GM18868 (cell line): ENCODE results near the gene RBP7.
"Not testable (repeated sequence)": the region's sequence is repeated elsewhere in the genome, so short reads cannot be mapped to it uniquely, and the experiment has no call there.

ENCODE experiments used
- ATAC-seq: cut with Tn5 transposase; IDR thresholded peaks from one replicate; pipeline ENCODE4 v1.9.1; 2021; ENCODE audit warnings: mild to moderate bottlenecking, moderate library complexity; ENCODE audit not compliant: unreplicated experiment

Gene RBP7

GRCh38 chr1:10028956-10029500, 32.0 kb downstream of the RBP7 start:
- not testable (repeated sequence) for ATAC-seq

- ATAC-seq: no peak
Observed at GRCh38 chr1:10031461-10031860, 34.4 kb downstream of the RBP7 start.

- peak; percentile 95 for ATAC-seq
Observed at GRCh38 chr1:10032590-10033358, 35.7 kb downstream of the RBP7 start, which contains the start of gene UBE4B. TSS of gene UBE4B (plus strand) at chr1:10032958. CDS start at chr1:10033671, 713 bp downstream.

GRCh38 chr1:10033359-10033845, 36.4 kb downstream of the RBP7 start:
- peak; percentile 6 for ATAC-seq

- ATAC-seq: no peak
Observed at GRCh38 chr1:10042746-10043145, 45.7 kb downstream of the RBP7 start.

GRCh38 chr1:10045480-10046355, 48.7 kb downstream of the RBP7 start:
- no peak for ATAC-seq

GRCh38 chr1:10046356-10047085, 49.5 kb downstream of the RBP7 start:
- ATAC-seq: no peak

- no peak for ATAC-seq
Observed at GRCh38 chr1:10048601-10049000, 51.6 kb downstream of the RBP7 start.

GRCh38 chr1:10050611-10051010, 53.6 kb downstream of the RBP7 start:
- no peak for ATAC-seq

GRCh38 chr1:10051656-10052055, 54.6 kb downstream of the RBP7 start:
- ATAC-seq: no peak

- no peak for ATAC-seq
Observed at GRCh38 chr1:10052347-10052746, 55.3 kb downstream of the RBP7 start.

GRCh38 chr1:10054465-10054864, 57.4 kb downstream of the RBP7 start:
- ATAC-seq: no peak

GRCh38 chr1:10056599-10056987, 59.6 kb downstream of the RBP7 start:
- no peak for ATAC-seq

- ATAC-seq: no peak
Observed at GRCh38 chr1:10057343-10057742, 60.3 kb downstream of the RBP7 start.

- ATAC-seq: no peak
Observed at GRCh38 chr1:10057796-10058195, 60.8 kb downstream of the RBP7 start.

GRCh38 chr1:10059342-10059718, 62.3 kb downstream of the RBP7 start:
- ATAC-seq: no peak

- no peak for ATAC-seq
Observed at GRCh38 chr1:10060311-10061100, 63.5 kb downstream of the RBP7 start.

GRCh38 chr1:10061276-10061675, 64.2 kb downstream of the RBP7 start:
- ATAC-seq: no peak

- no peak for ATAC-seq
Observed at GRCh38 chr1:10063878-10064277, 66.8 kb downstream of the RBP7 start.
